Chondrocyte (in vitro differentiated cells): Measurements from ENCODE around the gene DLL4. TPM values are rescaled to one million over a fixed set of nuclear protein-coding genes. Genes with fewer than 3 reads are reported as not detected.

Experiments used
- DNase-seq: peaks from one replicate; pipeline ENCODE4 v3.0.0; 2021; ENCODE audit warnings: mixed read lengths, low spot score
- H3K27ac Mint-ChIP-seq: one replicate; pipeline ENCODE4 v1.8.0; 2021; ENCODE audit warnings: mild to moderate bottlenecking, moderate library complexity, mixed read lengths; ENCODE audit not compliant: unreplicated experiment
- H3K27me3 Mint-ChIP-seq: 2 replicates; pipeline ENCODE4 v1.8.0; 2021; ENCODE audit warnings: low read depth, mixed read lengths
- H3K36me3 Mint-ChIP-seq: 2 replicates; pipeline ENCODE4 v1.8.0; 2021; ENCODE audit warnings: low read depth, mixed read lengths
- H3K4me1 Mint-ChIP-seq: 2 replicates; pipeline ENCODE4 v1.8.0; 2021; ENCODE audit warnings: low read depth, mild to moderate bottlenecking, mixed read lengths
- H3K4me3 Mint-ChIP-seq: one replicate; pipeline ENCODE4 v1.8.0; 2021; ENCODE audit warnings: mild to moderate bottlenecking, moderate library complexity, mixed read lengths; ENCODE audit not compliant: unreplicated experiment
- H3K9me3 Mint-ChIP-seq: 2 replicates; pipeline ENCODE4 v1.8.0; 2021; ENCODE audit warnings: low read depth, mixed read lengths
- CTCF ChIP-seq: fragments of 200-600 bp; sonication (generic); IDR thresholded peaks from 2 replicates; pipeline ENCODE4 v1.5.0; 2021; ENCODE audit warnings: antibody characterized with exemption, mild to moderate bottlenecking, moderate library complexity
- total RNA-seq: library from RNA; stranded (reverse); gene quantifications from 3 replicates; pipeline ENCODE4 v1.2.1, GENCODE V29; 2021

The DLL4 gene
- total RNA-seq, 1 donor from 2014 or later: 0.45 TPM

GRCh38 chr15:40927873-40928806, 1.0 kb upstream of the DLL4 start:
- DNase-seq: no peak
- Mint-ChIP-seq H3K36me3 (no peaks in the 10 kb centered on the region), H3K9me3 (no peaks in the 10 kb centered on the region), H3K4me1 (peaks cover 36% of the 10 kb centered on the region), H3K27me3 (peaks cover 34% of the 10 kb centered on the region), H3K27ac (no peak overlapping the region), H3K4me3 (peak overlapping the region; percentile 75)
- TF ChIP-seq CTCF: no peak

- peak; percentile 93 for DNase-seq
- no peak for TF ChIP-seq CTCF
- Mint-ChIP-seq H3K4me3 (peak overlapping the region; percentile 75), H3K27me3 (peaks cover 34% of the 10 kb centered on the region), H3K4me1 (peaks cover 36% of the 10 kb centered on the region), H3K9me3 (no peaks in the 10 kb centered on the region), H3K36me3 (no peaks in the 10 kb centered on the region), H3K27ac (no peak overlapping the region)
These were observed 705 bp downstream of the DLL4 start for GRCh38 chr15:40929660-40930429.

GRCh38 chr15:40930430-40931299, 1.5 kb downstream of the DLL4 start:
- peak overlapping the region; percentile 75 for H3K4me3 Mint-ChIP-seq
- TF ChIP-seq CTCF: peak; percentile 76
- no peaks in the 10 kb centered on the region for H3K9me3 Mint-ChIP-seq
- H3K27me3 Mint-ChIP-seq: peaks cover 31% of the 10 kb centered on the region
- no peak overlapping the region for H3K27ac Mint-ChIP-seq
- no peak for DNase-seq
- no peaks in the 10 kb centered on the region for H3K36me3 Mint-ChIP-seq
- H3K4me1 Mint-ChIP-seq: peaks cover 36% of the 10 kb centered on the region

DNA sequence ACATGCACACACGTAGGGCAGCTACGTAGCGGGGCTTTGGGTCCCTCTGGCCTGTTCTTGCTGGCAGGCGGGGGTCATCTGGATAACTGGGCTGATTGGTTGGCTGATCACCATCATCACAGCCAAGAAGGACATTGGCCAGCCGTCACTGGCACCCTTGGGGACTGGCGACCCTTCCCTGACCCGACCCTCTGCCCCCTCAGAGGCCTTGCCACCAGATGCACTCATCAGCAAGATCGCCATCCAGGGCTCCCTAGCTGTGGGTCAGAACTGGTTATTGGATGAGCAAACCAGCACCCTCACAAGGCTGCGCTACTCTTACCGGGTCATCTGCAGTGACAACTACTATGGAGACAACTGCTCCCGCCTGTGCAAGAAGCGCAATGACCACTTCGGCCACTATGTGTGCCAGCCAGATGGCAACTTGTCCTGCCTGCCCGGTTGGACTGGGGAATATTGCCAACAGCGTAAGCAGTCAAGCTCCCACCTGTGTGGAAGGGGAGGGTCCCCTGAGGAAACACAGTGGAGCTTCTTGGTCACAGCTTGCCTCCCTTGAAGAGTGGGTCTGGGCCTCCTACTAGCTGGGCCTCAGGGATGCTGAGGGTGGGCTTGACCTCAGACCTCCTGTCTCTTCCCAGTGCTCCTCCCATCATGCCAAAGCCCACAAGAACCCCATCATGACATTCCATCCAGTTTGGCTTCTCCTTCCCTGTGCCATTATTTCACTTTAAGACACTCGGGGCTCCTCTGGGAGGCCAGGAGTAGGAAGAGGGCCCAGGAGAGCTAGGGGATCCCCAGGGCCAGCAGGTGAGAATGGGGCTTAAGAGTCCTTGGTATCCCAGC, 2.4 kb downstream of the DLL4 start:
- H3K27me3 Mint-ChIP-seq: peaks cover 28% of the 10 kb centered on the region
- H3K36me3 Mint-ChIP-seq: no peaks in the 10 kb centered on the region
- DNase-seq: no peak
- H3K4me1 Mint-ChIP-seq: peaks cover 33% of the 10 kb centered on the region
- no peak overlapping the region for H3K27ac Mint-ChIP-seq
- no peaks in the 10 kb centered on the region for H3K9me3 Mint-ChIP-seq
- H3K4me3 Mint-ChIP-seq: peak overlapping the region; percentile 75
- no peak for TF ChIP-seq CTCF
